GM18519 (cell line): ENCODE measurements around the gene PKD1L1.

Source experiments
- ATAC-seq: cut with Tn5 transposase; IDR thresholded peaks from one replicate; pipeline ENCODE4 v1.9.1; 2021; ENCODE audit warnings: mild to moderate bottlenecking, moderate library complexity; ENCODE audit not compliant: unreplicated experiment, low FRiP score

PKD1L1 gene

GRCh38 chr7:47885309-47885986 lies 62.8 kb downstream of the PKD1L1 start:
- no peak for ATAC-seq

DNA sequence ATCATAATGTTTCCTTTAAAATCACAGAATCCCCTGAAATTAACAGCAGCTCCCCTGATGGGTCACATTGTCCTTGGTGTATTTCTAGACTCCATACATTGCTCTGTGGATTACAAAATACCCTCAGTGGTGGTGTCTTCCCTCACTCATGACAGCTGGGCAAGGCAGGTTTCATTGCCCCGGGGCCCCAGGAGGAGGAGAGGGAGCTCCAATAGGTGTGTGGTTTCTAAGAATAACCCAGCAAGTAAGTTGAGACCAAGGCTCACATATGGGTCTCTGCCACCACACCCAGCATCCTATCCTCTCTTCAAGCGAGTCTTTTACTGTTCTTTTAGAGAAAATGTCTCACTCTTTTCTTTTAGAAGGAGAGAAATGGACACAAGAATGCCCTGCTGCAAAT lies 63.6 kb downstream of the PKD1L1 start:
- no peak for ATAC-seq

DNA sequence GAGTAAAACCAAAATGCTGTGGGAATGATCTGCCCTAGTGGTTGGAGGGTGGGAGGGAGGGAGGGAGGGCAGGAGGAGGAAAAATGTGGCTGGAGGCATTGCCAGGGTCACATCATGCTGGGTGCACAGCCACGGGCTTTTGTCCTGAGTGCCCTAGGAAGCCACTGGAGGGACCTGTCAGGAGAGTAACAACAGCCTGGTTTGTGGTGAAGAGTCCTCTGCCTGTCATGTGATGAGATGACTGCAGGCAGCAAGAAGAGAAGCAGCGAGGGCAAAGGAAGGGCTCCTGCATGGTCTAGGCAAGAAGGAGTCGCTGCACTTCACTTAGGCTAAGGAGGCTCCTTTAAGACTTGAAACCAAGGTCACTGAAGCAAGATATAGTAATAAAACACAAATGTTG lies 65.6 kb downstream of the PKD1L1 start:
- no peak for ATAC-seq

DNA sequence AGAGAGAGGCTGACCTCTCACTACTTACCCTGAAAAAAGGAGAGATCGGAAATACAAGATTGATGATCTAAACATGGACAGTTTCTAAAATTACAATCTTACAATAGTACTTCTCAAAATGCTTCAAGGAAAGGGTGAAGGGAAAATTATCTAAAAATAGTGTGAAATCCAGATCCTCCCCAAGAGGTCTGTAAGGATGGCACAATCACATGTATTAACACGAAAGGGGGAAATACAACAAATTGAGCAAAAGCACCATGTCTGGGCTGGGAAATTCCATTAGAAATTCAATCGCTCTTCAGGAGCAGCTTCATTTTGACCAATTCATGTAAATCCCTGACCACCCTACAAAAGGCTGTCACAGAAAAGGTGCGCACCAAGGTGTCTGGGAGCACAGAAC lies 67.0 kb downstream of the PKD1L1 start:
- ATAC-seq, result no peak

DNA sequence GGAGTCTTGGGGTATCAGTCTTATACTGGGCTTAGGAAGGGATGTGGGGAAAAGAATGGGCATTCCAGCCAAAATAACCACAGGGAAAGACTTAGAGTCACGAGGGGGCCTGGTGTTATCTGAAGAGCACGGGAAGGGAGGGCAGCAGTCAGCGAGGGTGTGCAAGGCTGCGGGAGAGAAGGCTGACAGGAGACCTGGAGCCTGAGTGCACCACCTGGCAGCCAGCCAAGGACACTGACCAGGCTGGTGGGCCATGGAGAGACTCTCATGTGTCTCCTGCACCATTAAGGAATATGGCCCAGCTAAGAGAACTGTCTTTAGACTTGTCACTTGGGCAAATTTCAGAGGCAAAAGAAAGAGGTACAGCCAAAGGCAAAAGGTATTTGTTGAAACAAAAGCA lies 69.6 kb downstream of the PKD1L1 start:
- no peak for ATAC-seq

- no peak for ATAC-seq
These were observed 70.9 kb downstream of the PKD1L1 start for GRCh38 chr7:47877336-47877735.

DNA sequence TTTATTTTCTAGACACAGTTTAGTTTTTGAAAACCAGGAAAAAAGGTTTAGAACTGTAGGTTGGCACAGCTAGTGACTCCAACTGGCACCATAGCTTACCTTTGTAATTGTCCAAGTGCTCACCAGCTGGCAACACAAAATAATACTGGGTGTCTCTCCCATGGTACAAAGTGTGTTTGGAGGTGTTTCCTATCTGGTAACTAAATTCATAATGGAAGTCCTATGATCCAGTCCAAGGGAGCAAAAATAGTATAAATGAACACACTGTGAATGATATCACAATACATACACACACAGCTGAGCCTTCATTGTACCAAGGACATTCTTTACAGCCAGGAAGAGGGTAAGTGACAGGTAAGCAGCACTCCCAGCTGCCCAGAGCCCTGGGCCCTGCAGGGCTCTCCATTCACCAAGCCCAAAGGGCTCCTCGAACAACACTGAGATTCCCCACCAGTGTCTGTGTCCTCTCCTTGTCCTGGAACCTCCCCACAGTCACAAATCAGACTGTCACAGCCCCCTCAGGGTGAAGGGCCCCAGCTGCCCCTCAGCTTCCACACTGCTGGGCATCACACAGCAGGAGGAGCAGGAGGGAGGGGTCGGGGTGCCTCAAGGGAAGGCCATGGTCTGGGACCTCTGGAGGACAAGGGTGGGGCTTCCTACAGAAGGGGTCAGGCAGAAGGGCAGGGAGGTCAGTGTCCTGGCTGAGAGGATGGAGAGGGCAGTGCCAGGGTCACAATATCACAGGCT lies 72.1 kb downstream of the PKD1L1 start:
- ATAC-seq, result no peak

GRCh38 chr7:47875406-47875805 lies 72.9 kb downstream of the PKD1L1 start:
- no peak for ATAC-seq

DNA sequence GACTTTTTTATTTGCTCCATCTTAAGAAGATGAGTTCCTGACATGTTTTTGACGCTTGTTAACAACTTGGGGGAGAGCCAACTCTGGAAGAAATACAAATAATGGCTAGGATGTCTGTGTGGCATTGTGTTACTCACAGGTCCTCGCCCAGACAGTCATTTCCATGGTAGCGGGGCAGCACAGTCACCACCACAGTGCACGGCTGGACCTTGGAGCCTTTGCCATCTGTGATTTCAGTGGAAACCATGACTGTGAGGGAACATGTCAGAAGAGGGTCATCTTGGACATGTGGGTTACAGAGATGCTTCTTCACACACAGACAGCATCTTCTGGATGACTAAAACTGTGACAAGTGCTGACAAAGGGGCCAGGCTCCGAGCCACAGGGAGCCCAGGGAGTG lies 74.5 kb downstream of the PKD1L1 start:
- ATAC-seq, result no peak

- ATAC-seq, result no peak
These were observed 81.0 kb downstream of the PKD1L1 start for GRCh38 chr7:47867286-47867685.

DNA sequence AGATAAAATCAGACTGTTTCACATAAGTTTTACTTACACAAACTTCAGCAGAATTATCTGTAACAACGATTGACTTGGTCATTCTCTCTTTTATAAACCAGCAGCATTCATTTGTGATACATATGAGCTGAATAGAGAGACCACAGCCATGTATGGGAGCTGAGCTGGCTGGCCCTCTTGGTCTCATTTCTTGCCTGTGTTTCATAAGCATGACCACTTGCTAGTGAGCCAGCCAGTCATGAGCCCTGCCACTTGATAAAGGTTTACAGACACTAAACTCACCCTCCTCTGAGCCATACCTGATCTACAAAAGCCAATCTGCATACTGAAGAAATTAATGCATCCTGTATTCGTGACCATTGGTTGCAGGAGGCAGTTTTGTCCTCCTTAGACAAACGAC lies 82.1 kb downstream of the PKD1L1 start:
- no peak for ATAC-seq

GRCh38 chr7:47852330-47853245 lies 95.7 kb downstream of the PKD1L1 start:
- ATAC-seq, result no peak

- no peak for ATAC-seq
These were observed 101.1 kb downstream of the PKD1L1 start for GRCh38 chr7:47847207-47847606.

GRCh38 chr7:47846138-47846836 lies 102.0 kb downstream of the PKD1L1 start:
- no peak for ATAC-seq

DNA sequence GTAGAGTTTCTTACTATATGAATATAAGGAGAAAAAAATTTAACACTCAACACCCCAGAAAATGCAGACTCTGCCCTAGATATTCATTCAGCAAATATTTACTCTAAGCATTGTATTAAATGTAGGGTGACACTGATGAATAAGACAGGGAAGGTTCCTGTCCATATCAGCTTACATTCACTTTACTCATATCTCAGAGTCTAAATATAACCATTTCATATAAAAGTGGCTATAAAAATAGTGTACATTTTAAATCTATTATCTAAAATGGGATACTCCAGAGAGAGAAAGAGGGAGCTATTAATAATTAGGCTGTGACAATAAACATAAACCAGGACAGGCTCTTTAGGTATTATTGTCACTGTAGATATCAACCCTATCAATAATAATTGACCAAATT lies 104.0 kb downstream of the PKD1L1 start:
- ATAC-seq, result no peak

- ATAC-seq, result no peak
These were observed 105.0 kb downstream of the PKD1L1 start for GRCh38 chr7:47843291-47843690.

GRCh38 chr7:47839381-47839780 lies 108.9 kb downstream of the PKD1L1 start:
- no peak for ATAC-seq

DNA sequence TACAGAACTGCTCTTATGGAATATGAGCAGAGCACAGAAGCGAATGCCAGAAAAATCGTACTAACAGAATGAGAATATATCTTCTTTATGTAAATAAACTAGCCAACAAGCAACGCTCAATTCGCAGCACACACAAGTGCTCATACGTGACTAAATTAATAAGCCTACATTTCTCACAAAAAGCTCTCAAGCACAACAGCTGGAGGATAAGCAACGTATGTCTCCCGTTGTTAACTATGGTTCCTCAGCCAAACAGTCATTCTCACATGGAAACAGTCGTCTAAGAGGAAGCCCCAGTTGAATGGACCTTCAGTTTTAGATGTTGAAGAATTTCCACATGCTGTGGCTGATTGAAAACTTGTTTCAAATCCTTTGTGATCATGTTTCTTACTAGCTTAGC lies 110.4 kb downstream of the PKD1L1 start:
- no peak for ATAC-seq

DNA sequence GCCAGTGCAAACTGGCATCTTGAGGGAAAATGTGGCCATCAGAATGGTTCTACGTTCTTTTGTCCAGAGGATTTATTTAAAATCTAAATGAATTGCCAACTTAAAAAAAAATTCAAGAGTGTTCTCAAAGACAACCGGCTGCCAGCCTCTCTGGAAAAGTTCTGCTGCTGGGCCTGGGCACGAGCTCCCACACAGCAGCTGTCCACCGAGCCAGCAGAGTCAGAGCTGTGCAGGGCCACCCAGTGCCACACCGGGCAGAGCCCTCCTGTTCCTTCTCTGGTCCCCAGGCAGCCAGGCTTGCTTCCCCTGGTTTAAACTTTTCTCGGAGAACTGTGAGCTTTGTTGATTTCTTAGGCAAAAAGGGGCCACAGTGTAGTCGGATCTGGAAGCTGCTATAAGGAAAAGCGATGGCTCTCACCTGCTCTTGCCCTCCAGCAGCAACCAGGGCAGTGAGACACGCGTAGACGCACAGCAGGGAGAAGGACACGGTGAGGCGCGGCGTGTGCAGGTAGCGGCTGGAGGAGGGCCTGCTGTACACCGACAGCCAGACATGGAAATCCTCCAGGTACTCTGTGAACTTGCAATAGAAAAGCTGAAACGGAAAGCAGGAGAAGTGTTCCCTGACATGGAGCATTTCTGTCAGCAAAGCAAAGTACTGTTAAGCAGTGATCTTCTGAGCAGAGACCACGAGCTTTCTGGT lies 111.6 kb downstream of the PKD1L1 start:
- no peak for ATAC-seq

- no peak for ATAC-seq
These were observed 112.2 kb downstream of the PKD1L1 start for GRCh38 chr7:47836080-47836479.
